HL-60/S4 treated with retinoic acid at 250 ng/mL for 4 days and 3 days (cell line): ENCODE measurements around the gene FBXL19.
"Not testable (repeated sequence)": the region's sequence is repeated elsewhere in the genome, so short reads cannot be mapped to it uniquely, and the experiment has no call there.

Experiments
- in situ Hi-C: fragments of 300-500 bp; cut with MboI; formaldehyde crosslinking; loops from 2 replicates; pipeline ENCODE4 v1.7.0; 2022; ENCODE audit warnings: low sequenced_read_pairs

FBXL19 gene

GRCh38 chr16:30921459-30921747, 2.0 kb upstream of the FBXL19 start:
- in situ Hi-C loops = no loop called here

GRCh38 chr16:30921748-30922419, 1.5 kb upstream of the FBXL19 start:
- in situ Hi-C loops = no loop called here

GRCh38 chr16:30922420-30922959, 882 bp upstream of the FBXL19 start:
- in situ Hi-C loops = no loop called here

- in situ Hi-C loops = no loop called here
Observed at GRCh38 chr16:30922960-30923535, 324 bp upstream of the FBXL19 start.

GRCh38 chr16:30924076-30924912, 922 bp downstream of the FBXL19 start:
- in situ Hi-C loops = no loop called here

- in situ Hi-C loops = no loop called here
Observed at GRCh38 chr16:30924913-30925631, 1.7 kb downstream of the FBXL19 start.

- in situ Hi-C loops = no loop called here
Observed at GRCh38 chr16:30925632-30925987, 2.2 kb downstream of the FBXL19 start.

- in situ Hi-C loops = no loop called here
Observed at GRCh38 chr16:30925995-30926811, 2.8 kb downstream of the FBXL19 start.

- in situ Hi-C loops = no loop called here
Observed at GRCh38 chr16:30926937-30927788, 3.8 kb downstream of the FBXL19 start.

GRCh38 chr16:30927789-30928378, 4.5 kb downstream of the FBXL19 start:
- in situ Hi-C loops = no loop called here

GRCh38 chr16:30928390-30928789, 5.0 kb downstream of the FBXL19 start:
- in situ Hi-C loops = no loop called here

- in situ Hi-C loops = no loop called here
Observed at GRCh38 chr16:30929167-30929566, 5.8 kb downstream of the FBXL19 start.

- in situ Hi-C loops = no loop called here
Observed at GRCh38 chr16:30930160-30930571, 6.8 kb downstream of the FBXL19 start.

- in situ Hi-C loops = no loop called here
Observed at GRCh38 chr16:30931068-30931650, 7.8 kb downstream of the FBXL19 start.

- in situ Hi-C loops = no loop called here
Observed at GRCh38 chr16:30934827-30935557, 11.6 kb downstream of the FBXL19 start.

GRCh38 chr16:30937692-30938091, 14.3 kb downstream of the FBXL19 start:
- in situ Hi-C loops = no loop called here

GRCh38 chr16:30939571-30939970, 16.2 kb downstream of the FBXL19 start:
- in situ Hi-C loops = not testable (repeated sequence)
